Measurements from ENCODE around the gene TCF4. TPM values are rescaled to one million over a fixed set of nuclear protein-coding genes. Genes with fewer than 3 reads are reported as not detected.

Gene TCF4
- total RNA-seq, 1 donor from 2014 or later = 205 TPM

- H3K4me1 ChIP-seq (ENCODE audit: control insufficient read depth in 3 of 3, insufficient read depth in 3 of 3, low read length in 3 of 3) = peaks cover 3 to 22% (median 11%) of the 10 kb centered on the region in 3 donors
- no peaks in the 10 kb centered on the region for H3K9me3 ChIP-seq (ENCODE audit: control insufficient read depth in 3 of 3, low read length in 3 of 3)
- H3K27ac ChIP-seq (ENCODE audit: low read depth, low read length) = no peak overlapping the region
- no peak overlapping the region for H3K9ac ChIP-seq (ENCODE audit: low read depth in 1 of 3, low read length in 3 of 3)
- H3K27me3 ChIP-seq (ENCODE audit: control insufficient read depth in 3 of 3, insufficient read depth in 3 of 3, low read length in 3 of 3) = no peaks in the 10 kb centered on the region
- H3K4me3 ChIP-seq (ENCODE audit: low read length in 3 of 3) = no peak overlapping the region
- peaks cover 0 to 4% (median 0%) of the 10 kb centered on the region in 3 donors for H3K36me3 ChIP-seq (ENCODE audit: control insufficient read depth in 3 of 3, insufficient read depth in 3 of 3, low read length in 3 of 3)
These were observed 201.4 kb downstream of the TCF4 start for GRCh38 chr18:55386545-55386944.

GRCh38 chr18:55385770-55386169, 202.2 kb downstream of the TCF4 start:
- no peaks in the 10 kb centered on the region for H3K9me3 ChIP-seq (ENCODE audit: control insufficient read depth in 3 of 3, low read length in 3 of 3)
- no peak overlapping the region for H3K4me3 ChIP-seq (ENCODE audit: low read length in 3 of 3)
- peaks cover 3 to 19% (median 11%) of the 10 kb centered on the region in 3 donors for H3K4me1 ChIP-seq (ENCODE audit: control insufficient read depth in 3 of 3, insufficient read depth in 3 of 3, low read length in 3 of 3)
- no peaks in the 10 kb centered on the region for H3K27me3 ChIP-seq (ENCODE audit: control insufficient read depth in 3 of 3, insufficient read depth in 3 of 3, low read length in 3 of 3)
- H3K27ac ChIP-seq (ENCODE audit: low read depth, low read length) = no peak overlapping the region
- H3K36me3 ChIP-seq (ENCODE audit: control insufficient read depth in 3 of 3, insufficient read depth in 3 of 3, low read length in 3 of 3) = peaks cover 0 to 4% (median 0%) of the 10 kb centered on the region in 3 donors
- no peak overlapping the region for H3K9ac ChIP-seq (ENCODE audit: low read depth in 1 of 3, low read length in 3 of 3)

- Histone ChIP-seq H3K9ac (ENCODE audit: low read depth in 1 of 3, low read length in 3 of 3) (no peak overlapping the region), H3K9me3 (ENCODE audit: control insufficient read depth in 3 of 3, low read length in 3 of 3) (no peaks in the 10 kb centered on the region), H3K36me3 (ENCODE audit: control insufficient read depth in 3 of 3, insufficient read depth in 3 of 3, low read length in 3 of 3) (peaks cover 0 to 4% (median 0%) of the 10 kb centered on the region in 3 donors), H3K4me1 (ENCODE audit: control insufficient read depth in 3 of 3, insufficient read depth in 3 of 3, low read length in 3 of 3) (peaks cover 3 to 18% (median 11%) of the 10 kb centered on the region in 3 donors), H3K4me3 (ENCODE audit: low read length in 3 of 3) (no peak overlapping the region), H3K27me3 (ENCODE audit: control insufficient read depth in 3 of 3, insufficient read depth in 3 of 3, low read length in 3 of 3) (no peaks in the 10 kb centered on the region), H3K27ac (ENCODE audit: low read depth, low read length) (no peak overlapping the region)
These were observed 203.3 kb downstream of the TCF4 start for GRCh38 chr18:55384551-55385275.

- Histone ChIP-seq H3K4me1 (ENCODE audit: control insufficient read depth in 3 of 3, insufficient read depth in 3 of 3, low read length in 3 of 3) (peaks cover 3 to 18% (median 11%) of the 10 kb centered on the region in 3 donors), H3K9ac (ENCODE audit: low read depth in 1 of 3, low read length in 3 of 3) (no peak overlapping the region), H3K27me3 (ENCODE audit: control insufficient read depth in 3 of 3, insufficient read depth in 3 of 3, low read length in 3 of 3) (no peaks in the 10 kb centered on the region), H3K4me3 (ENCODE audit: low read length in 3 of 3) (no peak overlapping the region), H3K27ac (ENCODE audit: low read depth, low read length) (no peak overlapping the region), H3K36me3 (ENCODE audit: control insufficient read depth in 3 of 3, insufficient read depth in 3 of 3, low read length in 3 of 3) (no peaks in the 10 kb centered on the region), H3K9me3 (ENCODE audit: control insufficient read depth in 3 of 3, low read length in 3 of 3) (no peaks in the 10 kb centered on the region)
These were observed 203.9 kb downstream of the TCF4 start for GRCh38 chr18:55384115-55384514.

- Histone ChIP-seq H3K27ac (ENCODE audit: low read depth, low read length) (no peak overlapping the region), H3K4me1 (ENCODE audit: control insufficient read depth in 3 of 3, insufficient read depth in 3 of 3, low read length in 3 of 3) (peaks cover 3 to 11% (median 7%) of the 10 kb centered on the region in 3 donors), H3K36me3 (ENCODE audit: control insufficient read depth in 3 of 3, insufficient read depth in 3 of 3, low read length in 3 of 3) (no peaks in the 10 kb centered on the region), H3K4me3 (ENCODE audit: low read length in 3 of 3) (no peak overlapping the region), H3K9me3 (ENCODE audit: control insufficient read depth in 3 of 3, low read length in 3 of 3) (no peaks in the 10 kb centered on the region), H3K9ac (ENCODE audit: low read depth in 1 of 3, low read length in 3 of 3) (no peak overlapping the region), H3K27me3 (ENCODE audit: control insufficient read depth in 3 of 3, insufficient read depth in 3 of 3, low read length in 3 of 3) (no peaks in the 10 kb centered on the region)
These were observed 205.7 kb downstream of the TCF4 start for GRCh38 chr18:55382277-55382805.

- H3K27me3 ChIP-seq (ENCODE audit: control insufficient read depth in 3 of 3, insufficient read depth in 3 of 3, low read length in 3 of 3) = no peaks in the 10 kb centered on the region
- H3K4me1 ChIP-seq (ENCODE audit: control insufficient read depth in 3 of 3, insufficient read depth in 3 of 3, low read length in 3 of 3) = peaks cover 0 to 3% (median 2%) of the 10 kb centered on the region in 3 donors
- no peak overlapping the region for H3K9ac ChIP-seq (ENCODE audit: low read depth in 1 of 3, low read length in 3 of 3)
- no peaks in the 10 kb centered on the region for H3K9me3 ChIP-seq (ENCODE audit: control insufficient read depth in 3 of 3, low read length in 3 of 3)
- H3K36me3 ChIP-seq (ENCODE audit: control insufficient read depth in 3 of 3, insufficient read depth in 3 of 3, low read length in 3 of 3) = no peaks in the 10 kb centered on the region
- H3K4me3 ChIP-seq (ENCODE audit: low read length in 3 of 3) = no peak overlapping the region
- H3K27ac ChIP-seq (ENCODE audit: low read depth, low read length) = no peak overlapping the region
These were observed 206.7 kb downstream of the TCF4 start for GRCh38 chr18:55381277-55381676.

- no peak overlapping the region for H3K9ac ChIP-seq (ENCODE audit: low read depth in 1 of 3, low read length in 3 of 3)
- H3K27ac ChIP-seq (ENCODE audit: low read depth, low read length) = no peak overlapping the region
- no peak overlapping the region for H3K4me3 ChIP-seq (ENCODE audit: low read length in 3 of 3)
- H3K9me3 ChIP-seq (ENCODE audit: control insufficient read depth in 3 of 3, low read length in 3 of 3) = no peaks in the 10 kb centered on the region
- no peaks in the 10 kb centered on the region for H3K36me3 ChIP-seq (ENCODE audit: control insufficient read depth in 3 of 3, insufficient read depth in 3 of 3, low read length in 3 of 3)
- peaks cover 0 to 3% (median 0%) of the 10 kb centered on the region in 3 donors for H3K4me1 ChIP-seq (ENCODE audit: control insufficient read depth in 3 of 3, insufficient read depth in 3 of 3, low read length in 3 of 3)
- no peaks in the 10 kb centered on the region for H3K27me3 ChIP-seq (ENCODE audit: control insufficient read depth in 3 of 3, insufficient read depth in 3 of 3, low read length in 3 of 3)
These were observed 207.4 kb downstream of the TCF4 start for GRCh38 chr18:55380589-55380988.

- Histone ChIP-seq H3K4me1 (ENCODE audit: control insufficient read depth in 3 of 3, insufficient read depth in 3 of 3, low read length in 3 of 3) (peaks cover 0 to 3% (median 0%) of the 10 kb centered on the region in 3 donors), H3K9ac (ENCODE audit: low read depth in 1 of 3, low read length in 3 of 3) (no peak overlapping the region), H3K4me3 (ENCODE audit: low read length in 3 of 3) (no peak overlapping the region), H3K27me3 (ENCODE audit: control insufficient read depth in 3 of 3, insufficient read depth in 3 of 3, low read length in 3 of 3) (no peaks in the 10 kb centered on the region), H3K9me3 (ENCODE audit: control insufficient read depth in 3 of 3, low read length in 3 of 3) (no peaks in the 10 kb centered on the region), H3K27ac (ENCODE audit: low read depth, low read length) (no peak overlapping the region), H3K36me3 (ENCODE audit: control insufficient read depth in 3 of 3, insufficient read depth in 3 of 3, low read length in 3 of 3) (no peaks in the 10 kb centered on the region)
These were observed 211.6 kb downstream of the TCF4 start for GRCh38 chr18:55376387-55376786.

GRCh38 chr18:55375930-55376329, 212.1 kb downstream of the TCF4 start:
- no peak overlapping the region for H3K4me3 ChIP-seq (ENCODE audit: low read length in 3 of 3)
- H3K36me3 ChIP-seq (ENCODE audit: control insufficient read depth in 3 of 3, insufficient read depth in 3 of 3, low read length in 3 of 3) = no peaks in the 10 kb centered on the region
- no peaks in the 10 kb centered on the region for H3K27me3 ChIP-seq (ENCODE audit: control insufficient read depth in 3 of 3, insufficient read depth in 3 of 3, low read length in 3 of 3)
- H3K4me1 ChIP-seq (ENCODE audit: control insufficient read depth in 3 of 3, insufficient read depth in 3 of 3, low read length in 3 of 3) = peaks cover 0 to 3% (median 0%) of the 10 kb centered on the region in 3 donors
- H3K27ac ChIP-seq (ENCODE audit: low read depth, low read length) = no peak overlapping the region
- H3K9me3 ChIP-seq (ENCODE audit: control insufficient read depth in 3 of 3, low read length in 3 of 3) = no peaks in the 10 kb centered on the region
- no peak overlapping the region for H3K9ac ChIP-seq (ENCODE audit: low read depth in 1 of 3, low read length in 3 of 3)

- Histone ChIP-seq H3K36me3 (ENCODE audit: control insufficient read depth in 3 of 3, insufficient read depth in 3 of 3, low read length in 3 of 3) (no peaks in the 10 kb centered on the region), H3K27ac (ENCODE audit: low read depth, low read length) (no peak overlapping the region), H3K4me1 (ENCODE audit: control insufficient read depth in 3 of 3, insufficient read depth in 3 of 3, low read length in 3 of 3) (peaks cover 0 to 3% (median 0%) of the 10 kb centered on the region in 3 donors), H3K9me3 (ENCODE audit: control insufficient read depth in 3 of 3, low read length in 3 of 3) (no peaks in the 10 kb centered on the region), H3K9ac (ENCODE audit: low read depth in 1 of 3, low read length in 3 of 3) (no peak overlapping the region), H3K27me3 (ENCODE audit: control insufficient read depth in 3 of 3, insufficient read depth in 3 of 3, low read length in 3 of 3) (no peaks in the 10 kb centered on the region), H3K4me3 (ENCODE audit: low read length in 3 of 3) (no peak overlapping the region)
These were observed 213.3 kb downstream of the TCF4 start for GRCh38 chr18:55374741-55375140.
